Subcutaneous abdominal adipose tissue (tissue), 5 donors: ENCODE data around the gene SESN2.

Experiments used
- H3K27ac ChIP-seq: one replicate; pipeline ENCODE4 v1.7.0; 2013; ENCODE audit warnings: low read depth, mild to moderate bottlenecking, inconsistent platforms, low read length, moderate library complexity
- H3K27me3 ChIP-seq, 5 donors: one replicate each; pipeline ENCODE4 v1.7.0; 2013; ENCODE audit warnings: low read length in 5 of 5, inconsistent platforms in 1 of 5; ENCODE audit not compliant: control insufficient read depth in 5 of 5, insufficient read depth in 4 of 5
- H3K36me3 ChIP-seq, 5 donors: one replicate each; pipeline ENCODE4 v1.7.0; 2013; ENCODE audit warnings: low read length in 5 of 5; ENCODE audit not compliant: control insufficient read depth in 5 of 5, insufficient read depth in 5 of 5
- H3K4me1 ChIP-seq, 5 donors: one replicate each; pipeline ENCODE4 v1.7.0; 2013; ENCODE audit warnings: low read length in 5 of 5, mild to moderate bottlenecking in 3 of 5, moderate library complexity in 1 of 5; ENCODE audit not compliant: control insufficient read depth in 5 of 5, insufficient read depth in 5 of 5
- H3K4me3 ChIP-seq, 5 donors: one replicate each; pipeline ENCODE4 v1.7.0; 2013; ENCODE audit warnings: low read length in 5 of 5, low read depth in 1 of 5
- H3K9ac ChIP-seq, 5 donors: one replicate each; pipeline ENCODE4 v1.7.0; 2013; ENCODE audit warnings: low read length in 5 of 5, mild to moderate bottlenecking in 4 of 5, moderate library complexity in 3 of 5
- H3K9me3 ChIP-seq, 5 donors: one replicate each; pipeline ENCODE4 v1.7.0; 2013; ENCODE audit warnings: low read length in 5 of 5; ENCODE audit not compliant: control insufficient read depth in 5 of 5
- donor health status: healthy.
- donor health status: healthy.
- donor health status: healthy.
- donor health status: healthy.
- donor health status: healthy.

SESN2 gene

GRCh38 chr1:28281608-28282425 is 22.5 kb downstream of the SESN2 start:
- no peaks in the 10 kb centered on the region for H3K9me3 ChIP-seq
- H3K36me3 ChIP-seq = peaks cover 6 to 48% (median 31%) of the 10 kb centered on the region in 5 donors
- H3K27me3 ChIP-seq = no peaks in the 10 kb centered on the region
- H3K4me1 ChIP-seq = peaks cover 14 to 52% (median 46%) of the 10 kb centered on the region in 5 donors
- peak overlapping the region; percentile 89 for H3K27ac ChIP-seq
- no peak overlapping the region for H3K4me3 ChIP-seq
- peak overlapping the region in 3 of 5 donors; percentile 27 to 61 (median 33) for H3K9ac ChIP-seq

- no peaks in the 10 kb centered on the region for H3K9me3 ChIP-seq
- H3K4me3 ChIP-seq = no peak overlapping the region
- H3K27me3 ChIP-seq = no peaks in the 10 kb centered on the region
- peaks cover 14 to 52% (median 46%) of the 10 kb centered on the region in 5 donors for H3K4me1 ChIP-seq
- H3K27ac ChIP-seq = peak overlapping the region; percentile 89
- peaks cover 6 to 39% (median 24%) of the 10 kb centered on the region in 5 donors for H3K36me3 ChIP-seq
- H3K9ac ChIP-seq = peak overlapping the region in 2 of 5 donors; percentile 7 to 61
Observed at GRCh38 chr1:28282426-28283407, 23.4 kb downstream of the SESN2 start.

GRCh38 chr1:28286111-28286510 is 26.8 kb downstream of the SESN2 start:
- Histone ChIP-seq H3K4me3 (no peak overlapping the region), H3K9ac (no peak overlapping the region), H3K27me3 (no peaks in the 10 kb centered on the region), H3K9me3 (no peaks in the 10 kb centered on the region), H3K27ac (no peak overlapping the region), H3K4me1 (peaks cover 10 to 37% (median 28%) of the 10 kb centered on the region in 5 donors), H3K36me3 (peaks cover 0 to 9% (median 0%) of the 10 kb centered on the region in 5 donors)

- H3K36me3 ChIP-seq = no peaks in the 10 kb centered on the region
- H3K9me3 ChIP-seq = no peaks in the 10 kb centered on the region
- H3K27ac ChIP-seq = no peak overlapping the region
- no peaks in the 10 kb centered on the region for H3K27me3 ChIP-seq
- no peak overlapping the region for H3K4me3 ChIP-seq
- peaks cover 0 to 13% (median 4%) of the 10 kb centered on the region in 5 donors for H3K4me1 ChIP-seq
- no peak overlapping the region for H3K9ac ChIP-seq
Observed at GRCh38 chr1:28288487-28288886, 29.2 kb downstream of the SESN2 start.

GRCh38 chr1:28290851-28291250 is 31.5 kb downstream of the SESN2 start:
- Histone ChIP-seq H3K9ac (no peak overlapping the region), H3K4me3 (no peak overlapping the region), H3K4me1 (no peaks in the 10 kb centered on the region), H3K27me3 (no peaks in the 10 kb centered on the region), H3K9me3 (peaks cover 0 to 1% (median 0%) of the 10 kb centered on the region in 5 donors), H3K27ac (no peak overlapping the region), H3K36me3 (no peaks in the 10 kb centered on the region)

GRCh38 chr1:28291711-28292110 is 32.4 kb downstream of the SESN2 start:
- H3K4me3 ChIP-seq = no peak overlapping the region
- no peak overlapping the region for H3K9ac ChIP-seq
- H3K27ac ChIP-seq = no peak overlapping the region
- no peaks in the 10 kb centered on the region for H3K27me3 ChIP-seq
- peaks cover 0 to 3% (median 0%) of the 10 kb centered on the region in 5 donors for H3K9me3 ChIP-seq
- H3K36me3 ChIP-seq = no peaks in the 10 kb centered on the region
- peaks cover 0 to 2% (median under 1%) of the 10 kb centered on the region in 5 donors for H3K4me1 ChIP-seq

GRCh38 chr1:28295936-28296335 is 36.6 kb downstream of the SESN2 start:
- Histone ChIP-seq H3K36me3 (no peaks in the 10 kb centered on the region), H3K9me3 (peaks cover 0 to 3% (median 0%) of the 10 kb centered on the region in 5 donors), H3K4me3 (no peak overlapping the region), H3K27ac (no peak overlapping the region), H3K27me3 (no peaks in the 10 kb centered on the region), H3K9ac (no peak overlapping the region), H3K4me1 (peaks cover 0 to 6% (median 4%) of the 10 kb centered on the region in 5 donors)

GRCh38 chr1:28296401-28297261 is 37.3 kb downstream of the SESN2 start:
- Histone ChIP-seq H3K27ac (no peak overlapping the region), H3K4me3 (peak overlapping the region in 2 of 5 donors; percentile 6 to 42), H3K4me1 (peaks cover 0 to 6% (median 4%) of the 10 kb centered on the region in 5 donors), H3K9me3 (peaks cover 0 to 3% (median 0%) of the 10 kb centered on the region in 5 donors), H3K27me3 (no peaks in the 10 kb centered on the region), H3K9ac (no peak overlapping the region), H3K36me3 (no peaks in the 10 kb centered on the region)

GRCh38 chr1:28297826-28298225 is 38.5 kb downstream of the SESN2 start:
- H3K9me3 ChIP-seq = peaks cover 0 to 3% (median 0%) of the 10 kb centered on the region in 5 donors
- H3K36me3 ChIP-seq = no peaks in the 10 kb centered on the region
- H3K27ac ChIP-seq = no peak overlapping the region
- no peaks in the 10 kb centered on the region for H3K27me3 ChIP-seq
- H3K9ac ChIP-seq = no peak overlapping the region
- peaks cover 0 to 6% (median 4%) of the 10 kb centered on the region in 5 donors for H3K4me1 ChIP-seq
- no peak overlapping the region for H3K4me3 ChIP-seq
